GM20000 (cell line): ENCODE results near the gene ARHGAP22.

Experiments used
- DNase-seq: peaks from one replicate; pipeline ENCODE4 v3.0.0; 2012; ENCODE audit warnings: low spot score
- TF ChIP-seq, protein P1 (sequence below): IDR thresholded peaks from 2 replicates; pipeline ENCODE4 v1.5.1; 2012; ENCODE audit warnings: mild to moderate bottlenecking, control low read depth; ENCODE audit errors: extremely low read depth, missing control alignments

The ARHGAP22 gene

DNA sequence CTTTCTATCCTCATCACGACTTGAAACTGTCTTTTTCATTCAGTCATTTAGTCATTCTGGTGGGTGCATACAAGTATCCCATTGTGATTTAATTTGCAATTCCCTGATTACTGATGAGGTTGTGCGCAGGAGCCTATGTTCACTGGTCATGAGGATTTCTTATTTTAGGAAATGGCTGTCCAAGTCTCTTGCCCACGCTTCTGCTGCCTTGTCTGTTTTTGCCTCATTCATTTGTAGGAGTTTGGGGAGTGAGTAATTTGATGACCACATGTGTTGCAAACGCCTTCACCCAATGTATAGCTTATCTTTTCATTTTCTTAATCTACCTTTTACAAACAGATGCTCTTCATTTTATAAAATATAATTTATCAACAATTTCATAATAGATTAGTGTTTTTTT lies 127.3 kb downstream of the ARHGAP22 start:
- TF ChIP-seq, protein P1, sequence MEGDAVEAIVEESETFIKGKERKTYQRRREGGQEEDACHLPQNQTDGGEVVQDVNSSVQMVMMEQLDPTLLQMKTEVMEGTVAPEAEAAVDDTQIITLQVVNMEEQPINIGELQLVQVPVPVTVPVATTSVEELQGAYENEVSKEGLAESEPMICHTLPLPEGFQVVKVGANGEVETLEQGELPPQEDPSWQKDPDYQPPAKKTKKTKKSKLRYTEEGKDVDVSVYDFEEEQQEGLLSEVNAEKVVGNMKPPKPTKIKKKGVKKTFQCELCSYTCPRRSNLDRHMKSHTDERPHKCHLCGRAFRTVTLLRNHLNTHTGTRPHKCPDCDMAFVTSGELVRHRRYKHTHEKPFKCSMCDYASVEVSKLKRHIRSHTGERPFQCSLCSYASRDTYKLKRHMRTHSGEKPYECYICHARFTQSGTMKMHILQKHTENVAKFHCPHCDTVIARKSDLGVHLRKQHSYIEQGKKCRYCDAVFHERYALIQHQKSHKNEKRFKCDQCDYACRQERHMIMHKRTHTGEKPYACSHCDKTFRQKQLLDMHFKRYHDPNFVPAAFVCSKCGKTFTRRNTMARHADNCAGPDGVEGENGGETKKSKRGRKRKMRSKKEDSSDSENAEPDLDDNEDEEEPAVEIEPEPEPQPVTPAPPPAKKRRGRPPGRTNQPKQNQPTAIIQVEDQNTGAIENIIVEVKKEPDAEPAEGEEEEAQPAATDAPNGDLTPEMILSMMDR = no peak
- DNase-seq = no peak

DNA sequence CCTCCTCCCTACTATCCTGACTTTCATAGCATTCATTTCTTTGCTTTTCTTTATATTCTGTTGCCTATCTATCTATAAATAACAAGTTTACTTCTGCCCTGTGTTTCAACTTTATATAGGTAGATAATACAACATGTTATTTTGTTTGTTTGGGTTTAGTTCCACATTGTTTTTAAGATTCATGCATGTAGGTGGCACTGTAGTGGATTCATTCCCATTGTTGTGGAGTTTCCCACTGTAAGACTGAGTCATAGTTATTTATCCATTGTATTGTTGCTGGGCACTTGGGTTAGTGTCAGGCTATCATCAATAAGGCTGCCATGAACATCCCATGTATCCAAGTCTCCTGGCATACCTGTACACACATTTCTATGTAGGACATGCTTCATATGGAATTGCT lies 127.7 kb downstream of the ARHGAP22 start:
- DNase-seq = no peak
- TF ChIP-seq, protein P1 = no peak

- DNase-seq = no peak
- TF ChIP-seq, protein P1 = no peak
These were observed 128.4 kb downstream of the ARHGAP22 start for GRCh38 chr10:48476279-48476982.

DNA sequence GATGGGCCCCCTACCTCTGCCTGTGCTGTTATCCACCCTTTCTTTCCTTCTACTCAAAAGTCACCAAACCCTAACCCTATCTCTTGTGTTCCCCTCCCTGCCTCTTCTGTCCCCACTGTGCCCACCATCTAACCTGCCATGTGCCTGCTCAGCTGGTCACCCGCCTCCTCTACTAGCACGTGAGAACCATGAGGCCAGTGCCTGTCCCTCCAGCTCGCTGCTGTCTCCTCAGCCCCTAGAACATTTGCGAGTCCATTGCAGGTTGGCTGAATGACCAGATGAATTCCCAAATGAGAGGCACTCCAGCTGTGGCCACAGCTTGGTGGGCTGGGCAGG lies 129.0 kb downstream of the ARHGAP22 start:
- no peak for DNase-seq
- TF ChIP-seq, protein P1 = no peak

DNA sequence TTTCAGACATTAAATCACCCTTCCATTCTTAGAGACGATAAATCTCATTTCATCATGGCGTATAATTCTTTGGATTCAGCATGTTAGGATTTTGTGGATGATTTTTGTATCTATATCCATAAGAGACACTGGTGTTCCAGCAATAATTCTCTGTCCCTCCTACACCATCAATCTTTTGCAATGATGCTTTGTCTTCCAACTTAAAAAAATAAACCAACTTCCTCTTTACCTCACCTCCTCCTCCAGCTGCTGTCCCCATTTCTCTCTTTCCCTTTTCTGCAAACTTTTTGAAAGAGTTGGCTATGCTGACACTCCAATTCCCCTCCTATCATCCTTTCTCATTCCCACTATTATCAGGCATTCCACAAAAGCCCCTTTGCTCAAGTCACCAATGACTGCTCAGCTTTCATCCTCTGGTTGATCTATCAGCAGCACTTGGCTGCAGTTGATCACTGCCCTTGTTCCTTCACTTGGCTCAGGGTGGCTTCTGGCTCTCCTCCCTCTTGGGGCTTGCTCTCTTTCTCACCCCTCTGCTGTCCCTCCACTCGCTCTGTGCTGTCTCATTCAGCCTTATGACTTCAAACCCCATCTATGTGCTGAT lies 130.0 kb downstream of the ARHGAP22 start:
- DNase-seq = no peak
- TF ChIP-seq, protein P1 = no peak

GRCh38 chr10:48473704-48474103 lies 131.2 kb downstream of the ARHGAP22 start:
- no peak for DNase-seq

DNA sequence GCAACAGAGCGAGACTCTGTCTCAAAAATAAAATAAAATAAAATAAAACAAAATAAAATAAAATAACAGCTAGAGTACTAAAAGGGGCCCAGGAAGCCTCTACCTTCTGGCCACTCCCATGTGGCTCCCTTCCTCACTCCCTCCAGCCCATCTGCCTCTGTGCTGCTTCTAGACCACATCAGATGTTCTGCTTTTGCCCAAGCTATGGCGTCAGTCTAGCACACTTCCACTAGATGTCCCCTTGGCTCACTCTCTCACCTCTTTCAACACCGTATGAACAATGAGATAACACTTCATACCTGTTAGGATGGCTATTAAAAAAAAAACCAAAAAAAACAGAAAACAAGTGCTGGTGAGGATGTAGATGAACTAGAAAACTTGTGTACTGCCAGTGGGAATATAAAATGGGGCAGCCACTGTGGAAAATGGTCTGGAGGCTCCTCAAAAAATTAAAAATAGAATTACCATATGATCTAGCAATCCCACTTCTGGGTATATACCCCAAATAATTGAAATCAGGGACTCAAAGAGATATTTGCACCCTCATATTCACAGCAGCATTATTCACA lies 132.3 kb downstream of the ARHGAP22 start:
- DNase-seq = no peak
- TF ChIP-seq, protein P1 = no peak

More at GRCh38 chr10:48473704-48474103, 131.2 kb downstream of the ARHGAP22 start:
- TF ChIP-seq, protein P1 = no peak
